ENCODE results near the gene MICOS13. TPM values are rescaled to one million over a fixed set of nuclear protein-coding genes. Genes with fewer than 3 reads are reported as not detected.
A peak's percentile ranks its signal among the peaks of the same experiment; 100 is the strongest.

The MICOS13 gene
- polyA plus RNA-seq, 1 donor from 2014 or later = 46.0 TPM

DNA sequence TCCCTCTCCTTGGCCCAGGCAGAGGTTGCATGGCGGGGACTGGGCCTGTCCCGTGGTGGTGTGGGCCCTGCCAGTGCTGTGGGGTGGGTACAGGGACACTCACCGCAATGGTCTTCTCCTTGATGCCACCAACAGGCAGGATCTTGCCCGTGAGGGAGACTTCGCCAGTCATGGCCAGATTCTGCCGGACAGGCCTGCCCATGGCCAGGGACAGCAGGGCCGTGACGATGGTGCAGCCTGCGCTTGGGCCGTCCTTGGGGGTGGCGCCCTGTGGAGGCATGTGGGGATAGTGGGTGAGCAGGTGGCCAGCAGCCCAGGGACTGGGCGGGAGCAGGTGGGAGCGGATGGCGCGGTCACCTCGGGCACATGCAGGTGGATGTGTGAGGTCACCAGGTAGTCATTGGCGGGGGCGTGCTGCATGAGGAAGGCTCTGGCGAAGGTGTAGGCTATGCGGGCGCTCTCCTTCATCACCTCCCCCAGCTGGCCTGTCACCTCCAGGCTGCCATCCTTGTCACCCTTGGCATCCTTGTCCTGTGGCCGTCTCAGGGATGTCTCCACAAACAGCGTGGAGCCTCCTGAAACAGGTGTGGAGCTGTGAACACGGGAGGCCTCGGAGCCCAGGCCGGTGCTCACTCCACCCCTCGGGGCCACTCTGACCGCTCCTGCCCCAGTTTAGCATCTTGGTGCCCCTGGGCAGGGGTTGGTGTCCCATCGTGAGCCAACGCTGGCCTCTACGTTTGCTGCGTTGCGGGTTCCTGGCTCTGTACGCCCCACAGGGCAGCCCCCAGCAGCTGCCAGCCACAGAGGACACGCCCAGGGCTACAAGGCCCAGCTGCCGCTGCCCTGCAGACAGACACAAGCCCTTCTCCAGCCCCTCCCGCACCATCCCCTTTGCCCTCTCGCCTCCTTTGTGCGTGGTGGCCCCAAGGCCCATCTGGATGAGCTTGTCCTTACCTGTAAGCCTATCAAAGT is 13.2 kb upstream of the MICOS13 start:
- Histone ChIP-seq H3K9me2 (ENCODE audit: insufficient read depth, low read length) (no peaks in the 10 kb centered on the region), H3K79me2 (replicated peaks; ENCODE audit: insufficient read depth, low read length) (peaks cover 15% of the 10 kb centered on the region), H3K4me3 (ENCODE audit: low read length) (no peak overlapping the region), H2AFZ (ENCODE audit: low read depth, low read length) (no peak overlapping the region), H3K27me3 (ENCODE audit: insufficient read depth, low read depth, low read length) (no peaks in the 10 kb centered on the region), H3K9ac (ENCODE audit: low read length) (no peak overlapping the region), H3K27ac (ENCODE audit: low read length) (no peak overlapping the region), H3K36me3 (ENCODE audit: insufficient read depth, low read length) (no peaks in the 10 kb centered on the region), H4K20me1 (ENCODE audit: insufficient read depth) (peaks cover 11% of the 10 kb centered on the region), H3K4me2 (ENCODE audit: low read length) (no peak overlapping the region), H3F3A (ENCODE audit: insufficient read depth, low read length, poor library complexity, severe bottlenecking) (no peaks in the 10 kb centered on the region), H3K9me3 (ENCODE audit: low read length) (no peaks in the 10 kb centered on the region)
- TF ChIP-seq POLR2AphosphoS5 (IDR thresholded peaks at IDR 0.05) (peak; percentile 15), RAD21 (conservative IDR thresholded peaks at IDR 0.05) (no peak)

DNA sequence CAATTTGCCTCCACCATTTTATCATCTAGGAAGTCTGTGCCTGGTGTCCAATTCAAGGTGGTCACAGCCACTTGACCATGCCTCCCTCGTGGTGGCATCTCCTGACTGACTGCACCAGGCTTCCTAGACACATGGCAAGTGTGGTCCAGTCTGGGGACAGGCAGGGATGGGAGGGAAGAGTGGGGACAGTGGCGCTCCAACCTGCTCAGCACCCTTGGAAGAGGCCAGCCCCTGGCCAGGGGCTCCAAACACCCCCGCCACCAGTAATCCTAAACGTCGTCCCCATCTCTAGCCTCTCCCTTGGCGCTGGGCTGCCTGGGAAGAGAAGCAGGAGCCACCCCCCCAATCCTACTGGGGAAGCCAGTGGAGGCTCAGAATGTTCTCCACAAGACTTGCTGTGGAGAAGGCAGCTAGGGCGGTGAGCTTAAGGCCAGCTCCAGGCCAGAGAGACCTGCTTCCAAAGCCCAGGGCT is 12.4 kb upstream of the MICOS13 start:
- Histone ChIP-seq H3K79me2 (replicated peaks; ENCODE audit: insufficient read depth, low read length) (peaks cover 15% of the 10 kb centered on the region), H3K9me2 (ENCODE audit: insufficient read depth, low read length) (no peaks in the 10 kb centered on the region), H3K9me3 (ENCODE audit: low read length) (no peaks in the 10 kb centered on the region), H4K20me1 (ENCODE audit: insufficient read depth) (peaks cover 11% of the 10 kb centered on the region), H3K36me3 (ENCODE audit: insufficient read depth, low read length) (no peaks in the 10 kb centered on the region), H3K27ac (ENCODE audit: low read length) (no peak overlapping the region), H3K9ac (ENCODE audit: low read length) (no peak overlapping the region), H2AFZ (ENCODE audit: low read depth, low read length) (no peak overlapping the region), H3K4me3 (ENCODE audit: low read length) (no peak overlapping the region), H3K4me2 (ENCODE audit: low read length) (no peak overlapping the region), H3K27me3 (ENCODE audit: insufficient read depth, low read depth, low read length) (no peaks in the 10 kb centered on the region), H3F3A (ENCODE audit: insufficient read depth, low read length, poor library complexity, severe bottlenecking) (no peaks in the 10 kb centered on the region)
- TF ChIP-seq EP300 (conservative IDR thresholded peaks at IDR 0.05; ENCODE audit: poor library complexity, severe bottlenecking) (no peak), SMC3 (conservative IDR thresholded peaks at IDR 0.05; ENCODE audit: poor library complexity) (no peak), TAF1 (IDR thresholded peaks at IDR 0.05; ENCODE audit: low read depth) (no peak)
- TF ChIP-seq, protein P1, sequence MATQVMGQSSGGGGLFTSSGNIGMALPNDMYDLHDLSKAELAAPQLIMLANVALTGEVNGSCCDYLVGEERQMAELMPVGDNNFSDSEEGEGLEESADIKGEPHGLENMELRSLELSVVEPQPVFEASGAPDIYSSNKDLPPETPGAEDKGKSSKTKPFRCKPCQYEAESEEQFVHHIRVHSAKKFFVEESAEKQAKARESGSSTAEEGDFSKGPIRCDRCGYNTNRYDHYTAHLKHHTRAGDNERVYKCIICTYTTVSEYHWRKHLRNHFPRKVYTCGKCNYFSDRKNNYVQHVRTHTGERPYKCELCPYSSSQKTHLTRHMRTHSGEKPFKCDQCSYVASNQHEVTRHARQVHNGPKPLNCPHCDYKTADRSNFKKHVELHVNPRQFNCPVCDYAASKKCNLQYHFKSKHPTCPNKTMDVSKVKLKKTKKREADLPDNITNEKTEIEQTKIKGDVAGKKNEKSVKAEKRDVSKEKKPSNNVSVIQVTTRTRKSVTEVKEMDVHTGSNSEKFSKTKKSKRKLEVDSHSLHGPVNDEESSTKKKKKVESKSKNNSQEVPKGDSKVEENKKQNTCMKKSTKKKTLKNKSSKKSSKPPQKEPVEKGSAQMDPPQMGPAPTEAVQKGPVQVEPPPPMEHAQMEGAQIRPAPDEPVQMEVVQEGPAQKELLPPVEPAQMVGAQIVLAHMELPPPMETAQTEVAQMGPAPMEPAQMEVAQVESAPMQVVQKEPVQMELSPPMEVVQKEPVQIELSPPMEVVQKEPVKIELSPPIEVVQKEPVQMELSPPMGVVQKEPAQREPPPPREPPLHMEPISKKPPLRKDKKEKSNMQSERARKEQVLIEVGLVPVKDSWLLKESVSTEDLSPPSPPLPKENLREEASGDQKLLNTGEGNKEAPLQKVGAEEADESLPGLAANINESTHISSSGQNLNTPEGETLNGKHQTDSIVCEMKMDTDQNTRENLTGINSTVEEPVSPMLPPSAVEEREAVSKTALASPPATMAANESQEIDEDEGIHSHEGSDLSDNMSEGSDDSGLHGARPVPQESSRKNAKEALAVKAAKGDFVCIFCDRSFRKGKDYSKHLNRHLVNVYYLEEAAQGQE (IDR thresholded peaks at IDR 0.05; ENCODE audit: borderline replicate concordance) = no peak

DNA sequence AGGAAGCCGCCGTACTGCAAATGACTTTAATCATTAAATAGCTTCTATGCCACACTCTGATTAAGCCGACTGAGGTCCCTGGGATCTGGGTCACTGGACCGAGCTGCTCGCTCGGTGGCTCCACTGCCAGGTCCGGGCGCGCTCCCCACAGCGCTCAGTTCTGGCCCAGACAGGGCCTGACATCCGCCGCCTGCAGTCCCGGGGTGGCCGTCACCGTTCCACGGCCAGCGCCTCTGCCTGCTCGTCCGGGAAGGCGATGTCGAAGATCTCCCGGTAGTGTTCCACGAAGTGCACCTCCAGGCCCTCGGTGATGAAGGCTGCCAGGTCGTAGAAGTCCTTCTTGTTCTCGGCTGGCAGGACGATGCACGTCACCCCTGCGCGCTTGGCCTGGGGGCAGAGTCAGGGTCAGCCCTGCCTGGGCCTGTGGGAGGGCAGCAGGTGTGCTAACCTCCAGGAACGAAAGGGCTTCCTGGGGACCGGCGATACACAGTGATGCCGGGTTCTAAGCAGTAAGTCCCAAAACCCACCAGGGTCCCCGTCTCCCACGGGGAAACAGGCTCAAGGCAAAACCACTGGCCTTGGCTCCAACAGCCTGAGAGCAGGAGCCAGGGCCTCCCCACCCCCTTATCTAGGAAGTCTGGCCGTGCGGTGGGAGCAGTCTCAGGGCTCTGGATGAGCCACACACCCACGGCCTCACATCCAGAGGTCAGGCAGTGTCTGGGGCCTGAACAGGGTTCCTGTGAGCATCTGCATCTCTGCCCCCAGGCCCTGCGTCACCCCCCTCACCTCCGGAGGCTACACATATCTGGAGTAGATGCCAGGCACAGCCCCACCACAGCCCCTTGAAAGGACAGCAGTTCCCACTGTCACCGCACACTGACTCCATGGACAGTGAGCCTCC is 11.8 kb upstream of the MICOS13 start:
- Histone ChIP-seq H3K9ac (ENCODE audit: low read length) (no peak overlapping the region), H3K27me3 (ENCODE audit: insufficient read depth, low read depth, low read length) (no peaks in the 10 kb centered on the region), H4K20me1 (ENCODE audit: insufficient read depth) (peaks cover 11% of the 10 kb centered on the region), H3K36me3 (ENCODE audit: insufficient read depth, low read length) (no peaks in the 10 kb centered on the region), H3F3A (ENCODE audit: insufficient read depth, low read length, poor library complexity, severe bottlenecking) (no peaks in the 10 kb centered on the region), H3K9me2 (ENCODE audit: insufficient read depth, low read length) (no peaks in the 10 kb centered on the region), H3K4me2 (ENCODE audit: low read length) (no peak overlapping the region), H3K4me3 (ENCODE audit: low read length) (peak overlapping the region; percentile 87), H3K27ac (ENCODE audit: low read length) (no peak overlapping the region), H3K9me3 (ENCODE audit: low read length) (no peaks in the 10 kb centered on the region), H3K79me2 (replicated peaks; ENCODE audit: insufficient read depth, low read length) (peaks cover 15% of the 10 kb centered on the region), H2AFZ (ENCODE audit: low read depth, low read length) (no peak overlapping the region)
- TF ChIP-seq POLR2AphosphoS5 (IDR thresholded peaks at IDR 0.05) (peak; percentile 24), EZH2 (IDR thresholded peaks at IDR 0.05; ENCODE audit: borderline replicate concordance, insufficient read depth, low read length, poor library complexity, severe bottlenecking) (no peak)
